Measurements from ENCODE around the gene LRFN2. TPM values are rescaled to one million over a fixed set of nuclear protein-coding genes. Genes with fewer than 3 reads are reported as not detected.

The LRFN2 gene
- polyA plus RNA-seq, 3 donors: not detected

DNA sequence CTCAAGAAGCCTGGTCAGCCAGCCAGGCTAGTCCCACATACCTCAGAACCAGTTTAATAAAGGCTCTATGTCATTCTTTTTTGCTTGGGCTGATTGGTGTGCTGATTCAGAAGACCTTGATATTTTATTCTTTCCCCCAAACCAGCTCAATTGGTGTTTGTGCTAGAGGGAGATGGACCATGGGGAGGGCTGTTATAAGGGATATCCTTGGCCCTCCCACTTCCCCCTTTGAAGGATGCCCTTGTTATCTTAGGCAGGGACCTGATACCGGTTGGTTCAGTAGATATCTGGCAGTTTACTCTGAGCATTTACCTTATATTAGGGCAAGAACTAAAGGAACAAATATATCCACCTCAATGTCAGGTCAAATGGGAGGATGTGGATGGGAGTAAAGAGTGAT lies 207.4 kb downstream of the LRFN2 start:
- WGBS (ENCODE audit: insufficient coverage): no CpG with 5 or more reads among the region's 1 CpG
- Mint-ChIP-seq H3K9me3 (peaks cover 6 to 25% (median 18%) of the 10 kb centered on the region in 7 donors), H3K27ac (no peak overlapping the region), H3K36me3 (no peaks in the 10 kb centered on the region), H3K4me3 (no peak overlapping the region), H3K27me3 (ENCODE audit: low read depth in 3 of 3) (peaks cover 2 to 5% (median 3%) of the 10 kb centered on the region in 3 donors), H3K4me1 (no peaks in the 10 kb centered on the region)
- Histone ChIP-seq H3K27me3 (ENCODE audit: control insufficient read depth in 2 of 2, insufficient read depth in 2 of 2, low read length in 2 of 2) (no peaks in the 10 kb centered on the region), H3K4me1 (ENCODE audit: control insufficient read depth in 1 of 2, insufficient read depth in 2 of 2, low read length in 2 of 2) (no peaks in the 10 kb centered on the region), H3K4me2 (replicated peaks; ENCODE audit: extremely low read depth, low read length, poor library complexity, severe bottlenecking) (no peak overlapping the region), H3K79me2 (ENCODE audit: insufficient read depth, low read length) (no peaks in the 10 kb centered on the region), H4K20me1 (ENCODE audit: insufficient read depth, low read length) (no peaks in the 10 kb centered on the region), H3K9ac (ENCODE audit: insufficient read depth, low read length, poor library complexity, severe bottlenecking) (no peak overlapping the region), H2AFZ (ENCODE audit: insufficient read depth, low read depth, low read length, poor library complexity, severe bottlenecking) (no peak overlapping the region), H3K4me3 (replicated peaks in 1 of 3; ENCODE audit: low read depth in 2 of 3, low read length in 3 of 3) (no peak overlapping the region), H3K9me3 (replicated peaks in 1 of 2; ENCODE audit: control insufficient read depth in 1 of 2, insufficient read depth in 1 of 2, low read length in 2 of 2) (peaks cover 10 to 21% of the 10 kb centered on the region in 2 donors), H3K27ac (ENCODE audit: low read depth in 1 of 2, low read length in 2 of 2) (no peak overlapping the region), H3K36me3 (replicated peaks in 1 of 2; ENCODE audit: control insufficient read depth in 1 of 2, insufficient read depth in 2 of 2, low read length in 2 of 2) (no peaks in the 10 kb centered on the region)
- TF ChIP-seq, protein P1, sequence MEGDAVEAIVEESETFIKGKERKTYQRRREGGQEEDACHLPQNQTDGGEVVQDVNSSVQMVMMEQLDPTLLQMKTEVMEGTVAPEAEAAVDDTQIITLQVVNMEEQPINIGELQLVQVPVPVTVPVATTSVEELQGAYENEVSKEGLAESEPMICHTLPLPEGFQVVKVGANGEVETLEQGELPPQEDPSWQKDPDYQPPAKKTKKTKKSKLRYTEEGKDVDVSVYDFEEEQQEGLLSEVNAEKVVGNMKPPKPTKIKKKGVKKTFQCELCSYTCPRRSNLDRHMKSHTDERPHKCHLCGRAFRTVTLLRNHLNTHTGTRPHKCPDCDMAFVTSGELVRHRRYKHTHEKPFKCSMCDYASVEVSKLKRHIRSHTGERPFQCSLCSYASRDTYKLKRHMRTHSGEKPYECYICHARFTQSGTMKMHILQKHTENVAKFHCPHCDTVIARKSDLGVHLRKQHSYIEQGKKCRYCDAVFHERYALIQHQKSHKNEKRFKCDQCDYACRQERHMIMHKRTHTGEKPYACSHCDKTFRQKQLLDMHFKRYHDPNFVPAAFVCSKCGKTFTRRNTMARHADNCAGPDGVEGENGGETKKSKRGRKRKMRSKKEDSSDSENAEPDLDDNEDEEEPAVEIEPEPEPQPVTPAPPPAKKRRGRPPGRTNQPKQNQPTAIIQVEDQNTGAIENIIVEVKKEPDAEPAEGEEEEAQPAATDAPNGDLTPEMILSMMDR (IDR thresholded peaks at IDR 0.05): no peak
- intact Hi-C loops (cut with micrococcal nuclease): no loop called here
- no peak for DNase-seq

DNA sequence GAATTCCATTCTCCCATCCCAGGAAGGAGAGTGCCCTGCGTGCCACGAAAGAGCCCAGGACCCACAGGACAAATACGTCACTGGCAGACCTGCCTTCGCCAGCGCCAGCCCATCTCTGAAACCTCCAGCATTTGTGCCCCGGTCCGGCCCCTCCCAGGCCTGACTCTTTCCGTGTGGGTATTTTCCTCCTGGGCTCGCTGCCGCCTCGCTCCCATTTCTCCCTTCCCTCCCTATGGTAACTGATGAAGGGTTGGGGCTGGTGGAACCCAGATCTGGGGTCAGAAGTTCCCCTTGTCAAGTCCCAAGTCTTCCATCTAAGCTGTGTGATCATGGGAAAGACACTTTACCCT lies 208.5 kb downstream of the LRFN2 start:
- Histone ChIP-seq H3K9me3 (replicated peaks in 1 of 2; ENCODE audit: control insufficient read depth in 1 of 2, insufficient read depth in 1 of 2, low read length in 2 of 2) (peaks cover 10 to 21% of the 10 kb centered on the region in 2 donors), H3K4me3 (replicated peaks in 1 of 3; ENCODE audit: low read depth in 2 of 3, low read length in 3 of 3) (no peak overlapping the region), H2AFZ (ENCODE audit: insufficient read depth, low read depth, low read length, poor library complexity, severe bottlenecking) (no peak overlapping the region), H3K79me2 (ENCODE audit: insufficient read depth, low read length) (no peaks in the 10 kb centered on the region), H3K27ac (ENCODE audit: low read depth in 1 of 2, low read length in 2 of 2) (no peak overlapping the region), H3K9ac (ENCODE audit: insufficient read depth, low read length, poor library complexity, severe bottlenecking) (no peak overlapping the region), H3K36me3 (replicated peaks in 1 of 2; ENCODE audit: control insufficient read depth in 1 of 2, insufficient read depth in 2 of 2, low read length in 2 of 2) (no peaks in the 10 kb centered on the region), H3K4me2 (replicated peaks; ENCODE audit: extremely low read depth, low read length, poor library complexity, severe bottlenecking) (no peak overlapping the region), H3K4me1 (ENCODE audit: control insufficient read depth in 1 of 2, insufficient read depth in 2 of 2, low read length in 2 of 2) (no peaks in the 10 kb centered on the region), H3K27me3 (ENCODE audit: control insufficient read depth in 2 of 2, insufficient read depth in 2 of 2, low read length in 2 of 2) (no peaks in the 10 kb centered on the region), H4K20me1 (ENCODE audit: insufficient read depth, low read length) (no peaks in the 10 kb centered on the region)
- no peak overlapping the region for H3K27ac Mint-ChIP-seq
- peaks cover 0 to 5% (median 2%) of the 10 kb centered on the region in 3 donors for H3K27me3 Mint-ChIP-seq (ENCODE audit: low read depth in 3 of 3)
- intact Hi-C loops (cut with micrococcal nuclease): no loop called here
- no peaks in the 10 kb centered on the region for H3K36me3 Mint-ChIP-seq
- H3K9me3 Mint-ChIP-seq: peaks cover 6 to 25% (median 18%) of the 10 kb centered on the region in 7 donors
- TF ChIP-seq, protein P1 (IDR thresholded peaks at IDR 0.05): no peak
- no peak for DNase-seq
- WGBS (ENCODE audit: insufficient coverage): no CpG with 5 or more reads among the region's 11 CpGs
- no peaks in the 10 kb centered on the region for H3K4me1 Mint-ChIP-seq
- H3K4me3 Mint-ChIP-seq: no peak overlapping the region

Measured in CD14-positive monocyte (primary cell).